GDM1 (cell line): ENCODE results near the gene ZNF668.

ENCODE experiments used
- DNase-seq: peaks from one replicate; lab custom pipeline; 2025; lab: John Stamatoyannopoulos, UW

Gene ZNF668

DNA sequence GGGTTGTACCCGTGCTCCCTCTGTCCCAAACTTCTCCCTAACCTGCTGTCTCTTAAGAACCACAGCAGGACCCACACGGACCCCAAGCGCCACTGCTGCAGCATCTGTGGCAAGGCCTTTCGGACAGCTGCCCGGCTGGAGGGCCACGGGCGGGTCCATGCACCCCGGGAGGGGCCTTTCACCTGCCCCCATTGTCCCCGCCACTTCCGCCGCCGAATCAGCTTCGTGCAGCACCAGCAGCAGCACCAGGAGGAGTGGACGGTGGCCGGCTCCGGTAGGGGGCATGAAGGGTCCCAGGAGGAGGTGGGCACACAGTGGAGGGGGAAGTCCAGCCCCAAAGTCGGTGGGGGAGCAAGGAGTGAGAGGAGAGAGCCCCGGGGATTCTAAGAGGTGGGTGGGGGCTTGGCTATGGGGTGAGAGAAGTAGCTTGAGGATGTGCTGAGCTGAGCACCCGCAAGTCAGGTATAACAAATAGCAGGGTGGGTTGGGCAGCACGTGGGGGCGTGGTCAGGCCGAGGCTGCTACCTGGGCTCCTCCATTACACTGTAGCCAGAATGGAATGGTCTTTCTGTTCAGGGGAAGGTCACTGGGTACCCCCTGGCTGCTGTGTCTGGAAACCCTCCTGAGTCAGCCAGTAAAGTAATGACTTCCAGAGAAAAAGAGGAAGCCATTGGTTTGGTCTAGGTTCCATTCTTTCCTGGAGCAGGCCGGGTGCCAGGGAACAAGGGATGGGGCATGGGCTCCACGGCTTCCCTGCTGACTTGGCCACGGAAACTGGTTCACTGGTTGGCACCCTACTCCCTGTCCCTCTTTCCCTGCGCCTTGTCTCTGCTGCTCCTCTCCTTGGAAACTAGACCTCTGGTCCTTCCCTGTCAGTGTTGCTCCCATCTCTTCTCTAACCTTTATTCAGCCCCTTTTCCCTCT, 7.7 kb upstream of the ZNF668 start:
- DNase-seq, result no peak

DNA sequence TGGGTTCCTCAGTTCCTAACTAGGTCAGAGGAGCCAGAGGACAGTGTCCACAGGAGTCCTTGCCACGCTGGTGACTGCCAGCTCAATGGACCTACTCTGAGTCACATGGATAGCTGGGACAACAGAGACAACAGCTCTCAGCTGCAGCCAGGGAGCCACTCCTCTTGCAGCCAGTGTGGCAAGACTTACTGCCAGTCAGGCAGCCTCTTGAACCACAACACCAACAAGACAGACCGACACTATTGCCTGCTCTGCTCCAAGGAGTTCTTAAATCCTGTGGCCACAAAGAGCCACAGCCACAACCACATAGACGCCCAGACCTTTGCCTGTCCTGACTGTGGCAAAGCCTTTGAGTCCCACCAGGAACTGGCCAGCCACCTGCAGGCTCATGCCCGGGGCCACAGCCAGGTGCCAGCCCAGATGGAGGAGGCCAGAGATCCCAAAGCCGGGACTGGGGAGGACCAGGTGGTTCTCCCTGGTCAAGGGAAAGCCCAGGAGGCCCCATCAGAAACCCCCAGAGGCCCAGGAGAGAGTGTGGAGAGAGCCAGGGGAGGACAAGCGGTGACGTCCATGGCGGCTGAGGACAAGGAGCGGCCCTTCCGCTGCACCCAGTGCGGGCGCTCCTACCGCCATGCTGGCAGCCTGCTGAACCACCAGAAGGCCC, 6.8 kb upstream of the ZNF668 start:
- no peak for DNase-seq

DNA sequence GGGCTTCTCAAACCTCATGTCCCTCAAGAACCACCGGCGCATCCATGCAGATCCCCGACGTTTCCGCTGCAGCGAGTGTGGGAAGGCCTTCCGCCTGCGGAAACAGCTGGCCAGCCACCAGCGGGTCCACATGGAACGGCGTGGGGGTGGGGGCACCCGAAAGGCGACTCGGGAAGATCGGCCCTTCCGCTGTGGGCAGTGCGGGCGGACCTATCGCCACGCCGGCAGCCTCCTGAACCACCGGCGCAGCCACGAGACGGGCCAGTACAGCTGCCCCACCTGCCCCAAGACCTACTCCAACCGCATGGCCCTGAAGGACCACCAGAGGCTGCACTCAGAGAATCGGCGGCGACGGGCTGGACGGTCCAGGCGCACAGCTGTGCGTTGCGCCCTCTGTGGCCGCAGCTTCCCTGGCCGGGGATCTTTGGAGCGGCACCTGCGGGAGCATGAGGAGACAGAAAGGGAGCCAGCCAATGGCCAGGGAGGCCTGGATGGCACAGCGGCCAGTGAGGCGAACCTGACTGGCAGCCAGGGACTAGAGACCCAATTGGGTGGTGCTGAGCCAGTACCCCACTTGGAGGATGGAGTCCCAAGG, 6.1 kb upstream of the ZNF668 start:
- DNase-seq, result no peak

DNA sequence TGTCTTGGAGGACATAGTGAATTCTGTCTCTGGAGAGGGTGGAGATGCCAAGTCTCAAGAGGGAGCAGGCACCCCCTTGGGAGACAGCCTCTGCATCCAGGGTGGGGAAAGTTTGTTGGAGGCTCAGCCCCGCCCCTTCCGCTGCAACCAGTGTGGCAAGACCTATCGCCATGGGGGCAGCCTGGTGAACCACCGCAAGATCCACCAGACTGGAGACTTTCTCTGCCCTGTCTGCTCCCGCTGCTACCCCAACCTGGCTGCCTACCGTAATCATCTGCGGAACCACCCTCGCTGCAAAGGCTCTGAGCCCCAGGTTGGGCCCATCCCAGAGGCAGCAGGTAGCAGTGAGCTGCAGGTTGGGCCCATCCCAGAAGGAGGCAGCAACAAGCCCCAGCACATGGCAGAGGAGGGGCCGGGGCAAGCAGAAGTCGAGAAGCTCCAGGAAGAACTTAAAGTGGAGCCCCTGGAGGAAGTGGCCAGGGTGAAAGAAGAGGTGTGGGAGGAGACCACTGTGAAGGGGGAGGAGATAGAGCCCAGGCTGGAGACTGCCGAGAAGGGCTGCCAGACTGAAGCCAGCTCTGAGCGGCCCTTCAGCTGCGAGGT, 5.4 kb upstream of the ZNF668 start:
- peak; percentile 21 for DNase-seq

DNA sequence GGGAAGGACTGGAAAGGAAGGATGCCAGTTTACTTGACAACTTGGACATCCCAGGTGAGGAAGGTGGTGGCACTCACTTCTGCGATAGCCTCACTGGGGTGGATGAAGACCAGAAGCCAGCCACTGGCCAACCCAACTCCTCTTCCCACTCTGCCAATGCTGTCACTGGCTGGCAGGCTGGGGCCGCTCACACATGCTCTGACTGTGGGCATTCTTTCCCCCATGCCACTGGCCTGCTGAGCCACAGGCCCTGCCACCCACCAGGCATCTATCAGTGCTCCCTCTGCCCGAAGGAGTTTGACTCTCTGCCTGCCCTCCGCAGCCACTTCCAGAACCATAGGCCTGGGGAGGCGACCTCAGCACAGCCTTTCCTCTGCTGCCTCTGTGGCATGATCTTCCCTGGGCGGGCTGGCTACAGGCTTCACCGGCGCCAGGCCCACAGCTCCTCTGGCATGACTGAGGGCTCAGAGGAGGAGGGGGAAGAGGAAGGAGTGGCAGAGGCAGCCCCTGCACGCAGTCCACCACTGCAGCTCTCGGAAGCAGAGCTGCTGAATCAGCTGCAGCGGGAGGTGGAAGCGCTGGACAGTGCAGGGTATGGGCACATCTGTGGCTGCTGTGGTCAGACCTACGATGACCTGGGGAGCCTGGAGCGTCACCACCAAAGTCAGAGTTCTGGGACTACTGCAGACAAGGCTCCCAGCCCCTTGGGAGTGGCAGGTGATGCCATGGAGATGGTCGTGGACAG, 4.7 kb upstream of the ZNF668 start:
- no peak for DNase-seq

DNA sequence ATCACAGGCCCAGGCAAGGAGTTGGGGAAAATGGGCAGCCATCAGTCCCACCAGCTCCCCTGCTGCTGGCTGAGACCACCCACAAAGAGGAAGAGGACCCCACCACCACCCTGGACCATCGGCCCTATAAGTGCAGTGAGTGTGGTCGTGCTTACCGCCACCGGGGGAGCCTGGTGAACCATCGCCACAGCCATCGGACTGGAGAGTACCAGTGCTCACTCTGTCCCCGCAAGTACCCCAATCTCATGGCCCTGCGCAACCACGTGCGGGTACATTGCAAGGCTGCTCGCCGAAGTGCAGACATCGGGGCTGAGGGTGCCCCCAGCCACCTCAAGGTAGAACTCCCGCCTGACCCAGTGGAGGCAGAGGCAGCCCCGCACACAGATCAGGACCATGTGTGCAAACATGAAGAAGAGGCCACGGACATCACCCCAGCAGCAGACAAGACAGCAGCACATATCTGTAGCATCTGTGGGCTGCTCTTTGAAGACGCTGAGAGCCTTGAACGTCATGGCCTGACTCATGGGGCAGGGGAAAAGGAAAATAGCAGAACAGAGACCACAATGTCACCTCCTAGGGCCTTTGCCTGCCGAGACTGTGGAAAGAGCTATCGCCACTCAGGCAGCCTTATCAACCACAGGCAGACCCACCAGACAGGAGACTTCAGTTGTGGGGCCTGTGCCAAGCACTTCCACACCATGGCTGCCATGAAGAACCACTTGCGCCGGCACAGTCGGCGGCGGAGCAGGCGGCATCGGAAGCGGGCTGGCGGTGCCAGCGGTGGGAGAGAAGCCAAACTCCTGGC, 3.8 kb upstream of the ZNF668 start:
- DNase-seq, result no peak

DNA sequence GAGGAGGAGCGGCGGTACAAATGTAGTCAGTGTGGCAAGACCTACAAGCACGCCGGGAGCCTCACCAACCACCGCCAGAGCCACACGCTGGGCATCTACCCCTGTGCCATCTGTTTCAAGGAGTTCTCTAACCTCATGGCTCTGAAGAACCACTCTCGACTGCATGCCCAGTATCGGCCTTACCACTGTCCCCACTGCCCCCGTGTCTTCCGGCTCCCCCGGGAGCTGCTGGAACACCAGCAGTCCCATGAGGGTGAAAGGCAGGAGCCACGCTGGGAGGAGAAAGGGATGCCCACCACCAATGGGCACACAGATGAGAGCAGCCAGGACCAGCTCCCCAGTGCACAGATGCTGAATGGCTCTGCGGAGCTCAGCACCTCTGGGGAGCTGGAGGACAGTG, 3.0 kb upstream of the ZNF668 start:
- no peak for DNase-seq

DNA sequence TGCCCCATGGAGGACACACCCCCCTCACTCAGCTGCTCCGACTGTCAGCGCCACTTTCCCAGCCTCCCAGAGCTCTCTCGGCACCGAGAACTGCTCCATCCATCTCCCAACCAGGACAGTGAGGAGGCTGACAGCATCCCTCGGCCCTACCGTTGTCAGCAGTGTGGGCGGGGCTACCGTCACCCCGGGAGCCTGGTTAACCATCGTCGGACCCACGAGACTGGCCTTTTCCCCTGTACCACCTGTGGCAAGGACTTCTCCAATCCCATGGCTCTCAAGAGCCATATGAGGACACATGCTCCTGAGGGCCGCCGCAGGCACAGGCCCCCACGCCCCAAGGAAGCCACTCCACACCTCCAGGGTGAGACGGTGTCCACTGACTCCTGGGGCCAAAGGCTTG, 2.3 kb upstream of the ZNF668 start:
- no peak for DNase-seq

DNA sequence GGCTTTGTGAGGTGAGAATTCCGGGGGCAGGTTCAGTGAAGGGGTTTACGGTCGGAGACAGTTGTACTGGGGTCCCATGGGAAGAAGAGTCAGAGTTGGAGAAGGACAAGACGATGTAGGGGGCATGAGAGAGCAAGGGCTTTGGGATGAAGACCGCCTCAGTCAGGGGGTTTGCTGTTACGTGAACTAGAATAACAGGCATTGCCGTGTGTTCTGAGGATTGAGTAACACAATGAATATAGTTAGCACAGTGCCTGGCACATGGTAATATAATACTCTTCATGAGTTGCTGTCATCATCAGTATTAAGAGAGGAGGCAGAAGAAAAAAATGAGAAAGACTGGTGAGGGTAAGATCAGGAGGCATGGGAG, 759 bp upstream of the ZNF668 start:
- DNase-seq, result no peak

DNA sequence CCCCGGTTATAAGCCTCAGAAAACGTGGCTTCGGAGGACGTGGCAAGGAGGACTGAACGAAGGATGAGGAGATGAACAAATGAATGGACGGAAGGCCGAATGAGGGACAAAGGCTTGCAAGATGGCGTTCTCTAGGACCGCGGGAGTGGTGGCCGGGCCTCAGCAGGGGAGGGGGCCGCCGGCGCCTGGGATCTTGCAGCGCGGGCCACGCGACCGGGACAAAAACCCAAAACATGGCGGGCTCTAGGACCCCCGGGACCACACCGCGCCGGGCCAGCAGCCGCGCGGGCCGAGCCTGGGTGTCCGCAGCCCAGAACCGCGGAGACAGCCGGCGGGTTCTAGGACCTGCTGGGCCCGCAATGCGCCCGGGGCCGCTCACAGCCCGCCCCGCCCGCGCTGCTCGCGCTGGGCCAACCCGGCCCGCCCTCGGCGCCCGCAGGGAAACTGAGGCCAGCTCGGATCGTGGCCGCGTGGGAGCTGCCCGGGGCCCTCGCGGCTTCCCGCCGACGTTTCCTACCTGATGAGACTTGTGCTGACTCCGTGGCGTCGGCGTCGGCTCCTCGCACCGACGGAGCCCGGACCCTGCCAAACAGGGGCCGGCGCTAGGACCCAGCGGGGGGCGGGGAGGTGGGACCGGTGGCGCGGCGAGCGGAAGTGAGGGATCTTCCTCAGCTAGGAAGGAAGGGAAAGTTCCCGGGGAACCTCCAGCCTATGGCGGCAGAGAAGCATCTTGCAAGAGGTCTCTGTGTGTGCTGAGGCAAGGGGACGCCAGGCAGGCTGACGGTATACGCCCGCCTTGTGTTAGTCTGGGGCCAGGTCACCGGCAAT, 684 bp downstream of the ZNF668 start:
- peak; percentile 84 for DNase-seq

DNA sequence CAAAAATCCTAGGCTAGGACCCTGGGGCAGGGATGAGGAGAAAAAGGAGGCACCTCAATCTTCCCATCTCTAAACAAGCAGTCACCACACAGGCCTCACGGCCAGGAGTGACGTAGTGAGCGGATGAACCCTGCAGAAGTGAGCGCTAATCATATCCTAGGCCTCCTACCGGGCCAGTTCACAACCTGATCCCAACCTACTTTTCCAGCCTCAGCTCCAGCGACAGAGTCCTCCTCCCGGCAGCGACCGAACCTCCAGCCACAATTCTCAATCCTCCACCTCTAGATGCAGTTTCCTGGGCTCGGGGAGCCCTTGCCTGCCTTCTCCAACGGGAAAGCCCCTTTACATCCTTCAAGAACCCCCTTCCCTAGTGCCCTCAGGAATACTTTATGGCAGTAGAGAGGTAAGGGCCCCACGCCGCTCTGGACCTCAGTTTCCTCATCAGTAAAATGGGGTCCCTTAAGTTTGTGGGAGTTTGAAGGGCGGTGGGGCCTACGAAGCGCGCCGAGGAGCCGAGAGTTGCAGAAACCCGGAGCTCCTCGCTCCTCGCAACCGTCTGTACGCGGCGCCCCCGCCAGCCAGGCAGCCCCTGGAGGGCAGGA, 1.4 kb downstream of the ZNF668 start:
- no peak for DNase-seq

DNA sequence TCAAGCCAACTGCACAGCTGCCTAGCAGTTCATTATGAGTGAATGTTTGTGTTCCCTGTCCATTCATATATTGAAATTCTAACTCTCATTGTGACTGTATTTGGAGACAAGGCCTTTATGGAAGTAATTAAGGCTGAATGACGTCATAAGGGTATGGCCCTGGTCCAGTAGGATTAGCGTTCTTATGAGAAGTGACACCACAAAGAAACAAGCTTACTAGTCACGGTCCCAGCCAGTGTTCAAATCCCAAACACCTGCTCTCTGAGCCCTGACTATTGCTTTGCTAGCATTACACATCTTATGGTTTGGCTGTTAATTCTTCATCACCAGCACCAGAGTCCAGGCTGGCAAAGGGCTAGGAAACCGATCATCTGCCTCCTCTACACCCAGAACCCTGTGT, 2.2 kb downstream of the ZNF668 start:
- DNase-seq, result no peak

DNA sequence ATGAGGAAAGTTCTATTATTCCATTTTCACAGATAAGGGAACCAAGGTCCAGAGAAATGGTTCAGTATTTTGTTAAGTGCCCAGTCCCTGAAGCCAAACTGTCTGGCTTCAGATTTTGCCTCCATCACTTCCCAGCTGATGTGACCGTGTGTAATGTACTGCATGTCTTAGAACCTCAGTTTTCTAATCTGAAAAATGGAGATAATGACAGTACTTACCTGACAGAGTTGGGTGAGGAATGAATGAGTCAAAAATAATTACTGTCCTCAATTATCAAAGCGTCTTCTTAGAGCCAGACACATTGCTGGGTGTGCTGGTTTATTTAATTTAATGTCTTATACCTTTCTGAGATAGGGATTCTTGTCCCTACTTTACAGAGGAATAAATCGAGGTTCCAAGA, 6.7 kb downstream of the ZNF668 start:
- no peak for DNase-seq

DNA sequence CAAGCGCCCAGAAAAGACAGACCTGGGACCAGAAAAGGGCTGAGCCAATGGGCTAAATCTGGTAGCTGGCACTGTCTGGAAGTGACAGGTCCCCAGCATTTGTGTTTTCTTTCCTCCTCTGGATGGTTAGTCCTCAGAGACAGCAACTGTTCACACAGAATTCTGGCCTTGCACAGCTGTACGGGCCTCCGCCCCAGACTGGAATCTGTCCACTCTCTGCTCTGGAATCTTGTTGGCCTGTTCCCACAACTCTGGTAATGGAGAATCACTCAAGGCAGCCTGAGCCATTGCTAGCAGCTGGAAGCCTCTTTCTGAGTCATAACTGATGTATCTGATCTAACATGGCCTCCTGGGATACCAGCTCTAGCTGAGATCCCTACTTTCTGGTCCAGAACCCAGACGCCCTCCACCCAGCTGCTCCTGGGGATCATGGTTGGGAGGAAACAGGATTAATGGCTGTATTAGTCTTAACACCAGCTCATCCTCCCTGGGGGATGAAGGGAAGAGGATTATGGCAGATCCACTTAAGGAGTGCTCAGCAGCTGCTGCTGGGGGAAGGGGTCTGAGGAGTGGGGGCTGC, 9.1 kb downstream of the ZNF668 start:
- no peak for DNase-seq

DNA sequence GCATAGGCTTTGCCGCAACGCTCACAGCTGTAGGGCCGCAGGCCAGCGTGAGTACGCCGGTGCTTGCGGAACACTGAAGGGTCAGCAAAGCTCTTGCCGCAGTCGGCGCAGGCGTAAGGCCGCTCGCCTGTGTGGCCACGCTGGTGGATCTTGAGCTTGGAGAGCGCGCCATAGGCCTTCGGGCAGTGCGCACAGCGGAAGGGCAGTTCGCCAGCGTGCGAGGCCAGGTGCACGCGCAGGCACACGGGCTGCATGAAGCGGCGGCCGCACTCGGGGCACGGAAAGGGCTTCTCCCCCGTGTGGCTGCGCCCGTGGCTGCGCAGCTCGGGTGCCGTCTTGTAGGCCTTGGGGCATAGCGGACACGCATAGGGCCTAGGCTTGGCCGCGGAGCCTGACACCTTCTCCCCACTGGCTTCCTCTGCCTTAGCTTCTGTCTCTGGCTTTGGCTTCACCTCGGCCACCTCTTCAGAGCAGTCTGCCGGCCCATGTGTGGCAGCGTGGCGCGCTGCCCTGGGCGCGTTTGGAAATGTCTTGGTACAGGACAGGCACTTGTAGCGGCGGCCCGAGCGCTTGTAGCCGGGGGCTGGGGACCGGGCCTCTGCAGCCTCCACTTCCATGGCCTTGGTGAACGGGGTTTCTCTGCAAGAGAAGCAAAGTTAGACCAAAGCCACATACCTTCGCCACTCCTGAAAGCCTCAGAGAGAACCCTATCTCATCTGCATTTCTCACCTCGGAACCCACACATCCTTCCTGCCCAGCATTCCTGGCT, 10.0 kb downstream of the ZNF668 start:
- peak; percentile 73 for DNase-seq

DNA sequence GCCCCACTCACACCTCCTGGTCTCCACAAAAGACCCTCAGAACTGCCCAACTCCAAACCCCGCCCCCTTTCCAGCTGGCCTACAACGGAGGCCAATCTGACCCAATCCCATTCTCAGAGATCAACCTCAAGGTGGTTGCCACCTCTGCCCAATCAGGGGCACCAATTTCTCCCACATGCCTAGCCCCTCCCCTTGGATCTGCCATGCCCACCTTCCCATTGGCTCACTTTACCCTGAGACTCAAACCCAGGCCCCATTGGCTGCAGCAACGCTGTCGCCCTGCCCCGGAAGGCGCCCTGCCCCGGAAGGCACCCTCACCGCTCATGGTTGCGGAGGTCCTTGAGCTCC, 10.6 kb downstream of the ZNF668 start:
- no peak for DNase-seq

DNA sequence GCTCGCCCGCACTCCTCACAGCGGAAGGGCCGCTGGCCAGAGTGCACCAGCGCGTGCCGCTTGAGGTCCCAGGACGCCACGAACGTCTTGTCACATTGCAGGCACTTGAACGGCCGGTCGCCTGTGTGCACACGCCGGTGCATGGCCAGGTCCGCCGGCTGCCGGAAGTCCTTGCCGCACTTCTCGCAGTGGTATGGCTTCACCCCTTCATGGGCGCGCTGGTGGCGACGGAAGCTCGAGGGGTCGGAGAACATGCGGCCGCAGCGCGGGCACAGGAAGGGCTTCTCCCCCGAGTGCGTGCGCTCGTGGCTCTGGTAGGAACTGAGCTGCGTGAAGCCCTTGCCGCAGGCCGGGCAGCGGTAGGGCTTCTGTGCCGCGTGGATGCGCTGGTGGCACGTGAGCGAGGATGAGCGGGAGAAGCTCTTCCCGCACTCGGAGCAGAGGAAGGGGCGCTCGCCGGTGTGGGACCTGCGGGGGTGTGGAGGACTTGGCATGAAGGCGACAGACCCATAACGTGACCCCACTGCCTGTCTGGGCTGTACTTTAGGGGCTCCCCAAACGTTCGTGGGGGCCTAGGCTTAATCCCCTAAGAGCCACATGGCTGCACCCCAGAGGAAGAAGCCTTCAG, 12.1 kb downstream of the ZNF668 start:
- DNase-seq, result no peak

DNA sequence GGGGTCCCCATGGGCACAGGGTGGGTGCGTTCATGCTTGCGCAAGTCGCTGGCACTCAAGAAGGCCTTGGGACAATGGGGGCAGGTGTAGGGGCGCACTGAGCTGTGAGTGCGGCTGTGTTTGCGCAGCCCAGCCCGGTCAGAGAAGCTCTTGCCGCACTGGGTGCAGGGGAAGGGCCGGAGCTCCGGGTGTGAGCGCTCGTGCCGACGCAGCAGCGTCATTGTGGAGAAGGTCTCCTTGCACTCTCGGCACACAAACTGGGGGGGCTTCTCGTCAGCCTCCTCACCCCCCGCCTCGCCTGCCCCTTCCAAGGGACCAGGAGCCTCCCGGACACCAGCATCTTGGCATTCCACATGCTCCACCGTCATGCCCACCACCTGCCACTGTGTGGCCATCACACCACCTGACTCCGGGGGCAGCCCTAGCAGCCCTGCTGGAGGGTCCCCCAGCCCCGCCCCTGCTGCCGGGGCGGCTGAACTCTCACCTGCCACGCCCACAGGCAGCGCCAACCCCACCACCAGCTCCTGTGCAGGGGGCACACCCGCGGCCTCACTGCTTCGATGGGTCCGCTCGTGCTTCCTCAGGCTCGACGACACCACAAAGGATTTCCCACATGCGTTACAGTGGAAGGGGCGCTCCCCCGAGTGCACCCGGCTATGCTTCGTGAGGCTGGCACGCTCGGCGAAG, 12.8 kb downstream of the ZNF668 start:
- DNase-seq, result no peak
